GM19240 (cell line): ENCODE measurements around the gene THSD7B.
"Not testable (repeated sequence)": the region's sequence is repeated elsewhere in the genome, so short reads cannot be mapped to it uniquely, and the experiment has no call there.

ENCODE experiments used
- DNase-seq: peaks from one replicate; pipeline ENCODE4 v3.0.0; 2011; ENCODE audit warnings: low spot score; ENCODE audit not compliant: insufficient read length

THSD7B gene

GRCh38 chr2:137036619-137037018, 271.3 kb downstream of the THSD7B start:
- no peak for DNase-seq

GRCh38 chr2:137039482-137040152, 274.3 kb downstream of the THSD7B start:
- DNase-seq = no peak

- no peak for DNase-seq
Observed at GRCh38 chr2:137047369-137047768, 282.0 kb downstream of the THSD7B start.

GRCh38 chr2:137048455-137048854, 283.1 kb downstream of the THSD7B start:
- DNase-seq = no peak

GRCh38 chr2:137049518-137049917, 284.2 kb downstream of the THSD7B start:
- DNase-seq = no peak

- DNase-seq = no peak
Observed at GRCh38 chr2:137050949-137051348, 285.6 kb downstream of the THSD7B start.

- DNase-seq = no peak
Observed at GRCh38 chr2:137051778-137052398, 286.5 kb downstream of the THSD7B start.

- DNase-seq = no peak
Observed at GRCh38 chr2:137056704-137057103, 291.4 kb downstream of the THSD7B start.

- DNase-seq = not testable (repeated sequence)
Observed at GRCh38 chr2:137076111-137076765, 310.9 kb downstream of the THSD7B start.

GRCh38 chr2:137091704-137092103, 326.4 kb downstream of the THSD7B start:
- no peak for DNase-seq

- DNase-seq = no peak
Observed at GRCh38 chr2:137093116-137093515, 327.8 kb downstream of the THSD7B start.

- no peak for DNase-seq
Observed at GRCh38 chr2:137096187-137096586, 330.8 kb downstream of the THSD7B start.

- DNase-seq = no peak
Observed at GRCh38 chr2:137096693-137097092, 331.3 kb downstream of the THSD7B start.

GRCh38 chr2:137101814-137102213, 336.5 kb downstream of the THSD7B start:
- DNase-seq = not testable (repeated sequence)

- DNase-seq = no peak
Observed at GRCh38 chr2:137107904-137108303, 342.6 kb downstream of the THSD7B start.

- DNase-seq = no peak
Observed at GRCh38 chr2:137111896-137112295, 346.6 kb downstream of the THSD7B start.

GRCh38 chr2:137115081-137115794, 349.9 kb downstream of the THSD7B start:
- no peak for DNase-seq

GRCh38 chr2:137115795-137116089, 350.4 kb downstream of the THSD7B start:
- no peak for DNase-seq

GRCh38 chr2:137117385-137117784, 352.0 kb downstream of the THSD7B start:
- DNase-seq = no peak

- no peak for DNase-seq
Observed at GRCh38 chr2:137118140-137118539, 352.8 kb downstream of the THSD7B start.

- no peak for DNase-seq
Observed at GRCh38 chr2:137123226-137123625, 357.9 kb downstream of the THSD7B start.

GRCh38 chr2:137133225-137133624, 367.9 kb downstream of the THSD7B start:
- DNase-seq = no peak
